Astrocyte (in vitro differentiated cells and primary cell): ENCODE measurements around the gene MAP3K10. TPM values are rescaled to one million over a fixed set of nuclear protein-coding genes. Genes with fewer than 3 reads are reported as not detected.

Experiments used
- DNase-seq: peaks from one replicate; pipeline ENCODE4 v3.0.0-alpha.2; 2010; ENCODE audit warnings: low read depth
- FAIRE-seq: peaks from 2 replicates; lab custom pipeline; 2011; peaks lifted over from hg19 to GRCh38; lab: Jason Lieb, UNC
- H2AFZ ChIP-seq: 2 replicates; pipeline ENCODE4 v1.6.0; 2012; ENCODE audit warnings: low read depth, low read length, inconsistent platforms
- H3K27ac ChIP-seq: 2 replicates; pipeline ENCODE4 v1.5.1; 2011; ENCODE audit warnings: low read depth, low read length, inconsistent platforms
- H3K27me3 ChIP-seq: 2 replicates; pipeline ENCODE4 v1.6.0; 2011; ENCODE audit warnings: low read length, inconsistent platforms; ENCODE audit not compliant: insufficient read depth
- H3K36me3 ChIP-seq: 2 replicates; pipeline ENCODE4 v1.5.1; 2011; ENCODE audit warnings: low read length, inconsistent platforms; ENCODE audit not compliant: insufficient read depth
- H3K4me1 ChIP-seq: 2 replicates; pipeline ENCODE4 v1.5.1; 2011; ENCODE audit warnings: low read length, inconsistent platforms; ENCODE audit not compliant: insufficient read depth
- H3K4me2 ChIP-seq: 2 replicates; pipeline ENCODE4 v1.6.0; 2012; ENCODE audit warnings: low read length, inconsistent platforms
- H3K4me3 ChIP-seq: 2 replicates; pipeline ENCODE4 v1.5.1; 2011; ENCODE audit warnings: low read depth, mild to moderate bottlenecking, low read length, inconsistent platforms; ENCODE audit not compliant: insufficient read depth
- H3K79me2 ChIP-seq: 2 replicates; pipeline ENCODE4 v1.6.0; 2012; ENCODE audit warnings: mild to moderate bottlenecking, low read length, inconsistent platforms; ENCODE audit not compliant: insufficient read depth
- H3K9ac ChIP-seq: 2 replicates; pipeline ENCODE4 v1.6.0; 2012; ENCODE audit warnings: mild to moderate bottlenecking, low read length, inconsistent platforms
- H3K9me3 ChIP-seq: 2 replicates; pipeline ENCODE4 v1.5.1; 2012; ENCODE audit warnings: low read depth, mild to moderate bottlenecking, low read length, inconsistent platforms; ENCODE audit not compliant: insufficient read depth
- H4K20me1 ChIP-seq: 2 replicates; pipeline ENCODE4 v1.6.0; 2012; ENCODE audit warnings: low read length, inconsistent platforms; ENCODE audit not compliant: insufficient read depth
- H3K27ac Mint-ChIP-seq: one replicate; pipeline ENCODE4 v1.8.0; 2021; ENCODE audit warnings: mild to moderate bottlenecking, mixed read lengths; ENCODE audit not compliant: unreplicated experiment
- H3K27me3 Mint-ChIP-seq: one replicate; pipeline ENCODE4 v1.8.0; 2021; ENCODE audit warnings: low read depth, mixed read lengths; ENCODE audit not compliant: unreplicated experiment
- H3K36me3 Mint-ChIP-seq: one replicate; pipeline ENCODE4 v1.8.0; 2021; ENCODE audit warnings: low read depth, mixed read lengths; ENCODE audit not compliant: unreplicated experiment
- H3K4me1 Mint-ChIP-seq: one replicate; pipeline ENCODE4 v1.8.0; 2021; ENCODE audit warnings: low read depth, mixed read lengths; ENCODE audit not compliant: unreplicated experiment
- H3K4me3 Mint-ChIP-seq: one replicate; pipeline ENCODE4 v1.8.0; 2021; ENCODE audit warnings: mild to moderate bottlenecking, moderate library complexity, mixed read lengths; ENCODE audit not compliant: unreplicated experiment
- H3K9me3 Mint-ChIP-seq: one replicate; pipeline ENCODE4 v1.8.0; 2021; ENCODE audit warnings: mild to moderate bottlenecking, mixed read lengths; ENCODE audit not compliant: unreplicated experiment
- CTCF ChIP-seq: IDR thresholded peaks from 2 replicates; pipeline ENCODE4 v1.5.1; 2011; ENCODE audit warnings: low read depth, mild to moderate bottlenecking, inconsistent platforms, low read length, moderate library complexity; ENCODE audit not compliant: insufficient read depth
- EZH2 ChIP-seq: IDR thresholded peaks from 2 replicates; pipeline ENCODE4 v1.6.1; 2012; ENCODE audit warnings: mild to moderate bottlenecking, low read length, inconsistent platforms; ENCODE audit not compliant: insufficient read depth
- total RNA-seq: library from RNA; stranded (reverse); gene quantifications from 2 replicates; pipeline ENCODE4 v1.2.1, GENCODE V29; 2021

MAP3K10 gene
- total RNA-seq, 1 donor from 2014 or later = 17.2 TPM

- Mint-ChIP-seq H3K36me3 (no peaks in the 10 kb centered on the region), H3K9me3 (peaks cover 3% of the 10 kb centered on the region), H3K27me3 (peaks cover 19% of the 10 kb centered on the region), H3K27ac (no peak overlapping the region), H3K4me1 (peaks cover 10% of the 10 kb centered on the region), H3K4me3 (no peak overlapping the region)
- FAIRE-seq (no peak), DNase-seq (no peak)
- Histone ChIP-seq H3K4me1 (peaks cover 23% of the 10 kb centered on the region), H4K20me1 (no peaks in the 10 kb centered on the region), H3K4me2 (no peak overlapping the region), H3K36me3 (no peaks in the 10 kb centered on the region), H3K9ac (no peak overlapping the region), H2AFZ (no peak overlapping the region), H3K9me3 (no peaks in the 10 kb centered on the region), H3K27ac (no peak overlapping the region), H3K4me3 (no peak overlapping the region), H3K79me2 (no peaks in the 10 kb centered on the region), H3K27me3 (peaks cover 4% of the 10 kb centered on the region)
- TF ChIP-seq CTCF (no peak), EZH2 (no peak)
Measured at GRCh38 chr19:40223135-40223822, 32.1 kb downstream of the MAP3K10 start.

GRCh38 chr19:40224342-40225150, 33.3 kb downstream of the MAP3K10 start:
- Mint-ChIP-seq H3K36me3 (no peaks in the 10 kb centered on the region), H3K4me1 (peaks cover 14% of the 10 kb centered on the region), H3K27me3 (peaks cover 15% of the 10 kb centered on the region), H3K4me3 (no peak overlapping the region), H3K9me3 (peaks cover 3% of the 10 kb centered on the region), H3K27ac (no peak overlapping the region)
- TF ChIP-seq EZH2 (no peak), CTCF (no peak)
- H3K4me2 ChIP-seq = no peak overlapping the region
- H3K9me3 ChIP-seq = no peaks in the 10 kb centered on the region
- no peak overlapping the region for H3K27ac ChIP-seq
- no peaks in the 10 kb centered on the region for H4K20me1 ChIP-seq
- peaks cover 27% of the 10 kb centered on the region for H3K4me1 ChIP-seq
- no peaks in the 10 kb centered on the region for H3K79me2 ChIP-seq
- H3K36me3 ChIP-seq = no peaks in the 10 kb centered on the region
- FAIRE-seq (no peak), DNase-seq (no peak)
- no peak overlapping the region for H3K4me3 ChIP-seq
- no peak overlapping the region for H2AFZ ChIP-seq
- peaks cover 4% of the 10 kb centered on the region for H3K27me3 ChIP-seq
- no peak overlapping the region for H3K9ac ChIP-seq
